Natural killer cell treated with Interleukin-12 subunit alpha and Interleukin-12 subunit beta and Interleukin-15 and Interleukin-18, amount 100 ng/mL, for 72 hours (primary cell): ENCODE measurements around the gene NPY4R2. TPM values are rescaled to one million over a fixed set of nuclear protein-coding genes. Genes with fewer than 3 reads are reported as not detected.
"Not testable (repeated sequence)": the region's sequence is repeated elsewhere in the genome, so short reads cannot be mapped to it uniquely, and the experiment has no call there.

Experiments
- ATAC-seq, 2 donors: fragments of 150-1000 bp; cut with Tn5 transposase in 1 of 2; sonication (Bioruptor Pico), chemical (Tn5 transposase) in 1 of 2; 2 replicates each; pipeline ENCODE4 v1.10.0; 2021
- DNase-seq: peaks from one replicate; pipeline ENCODE4 v3.0.0; 2022; ENCODE audit warnings: low spot score
- H3K27ac Mint-ChIP-seq, 2 donors: 1 replicate in 1 of 2; 2 replicates in 1 of 2; pipeline ENCODE4 v1.8.0; 2022; ENCODE audit warnings: mixed read lengths in 2 of 2, mild to moderate bottlenecking in 1 of 2, moderate library complexity in 1 of 2
- H3K27me3 Mint-ChIP-seq, 2 donors: 1 replicate in 1 of 2; 2 replicates in 1 of 2; pipeline ENCODE4 v1.8.0; 2022; ENCODE audit warnings: mixed read lengths in 2 of 2
- H3K36me3 Mint-ChIP-seq: one replicate; pipeline ENCODE4 v1.8.0; 2022; ENCODE audit warnings: mixed read lengths
- H3K4me1 Mint-ChIP-seq, 2 donors: 1 replicate in 1 of 2; 2 replicates in 1 of 2; pipeline ENCODE4 v1.8.0; 2022; ENCODE audit warnings: low read depth in 2 of 2, mixed read lengths in 2 of 2, mild to moderate bottlenecking in 1 of 2
- H3K4me3 Mint-ChIP-seq: one replicate; pipeline ENCODE4 v1.8.0; 2022; ENCODE audit warnings: mixed read lengths
- H3K9me3 Mint-ChIP-seq: 2 replicates; pipeline ENCODE4 v1.8.0; 2022; ENCODE audit warnings: mixed read lengths
- total RNA-seq, 2 donors: library from RNA; stranded (reverse); gene quantifications; one replicate each; pipeline ENCODE4 v1.2.3, GENCODE V29; 2022

The NPY4R2 gene
- total RNA-seq, 2 donors from 2014 or later = not detected

GRCh38 chr10:47943328-47943727 lies 24.9 kb downstream of the NPY4R2 start:
- peak in 1 of 2 donors; percentile 25 for ATAC-seq
- H3K4me3 Mint-ChIP-seq, H3K27me3 Mint-ChIP-seq, H3K4me1 Mint-ChIP-seq, H3K36me3 Mint-ChIP-seq, H3K9me3 Mint-ChIP-seq, DNase-seq, H3K27ac Mint-ChIP-seq: not testable (repeated sequence)

- H3K4me3 Mint-ChIP-seq, H3K9me3 Mint-ChIP-seq, DNase-seq, H3K36me3 Mint-ChIP-seq, H3K27ac Mint-ChIP-seq, H3K27me3 Mint-ChIP-seq, ATAC-seq, H3K4me1 Mint-ChIP-seq: not testable (repeated sequence)
Observed at GRCh38 chr10:47947424-47947823, 29.0 kb downstream of the NPY4R2 start.

- H3K27ac Mint-ChIP-seq, H3K4me1 Mint-ChIP-seq: not testable (repeated sequence)
Observed at GRCh38 chr10:47957158-47957557, 38.7 kb downstream of the NPY4R2 start.

GRCh38 chr10:47959677-47960076 lies 41.2 kb downstream of the NPY4R2 start:
- H3K4me1 Mint-ChIP-seq, DNase-seq, H3K9me3 Mint-ChIP-seq, H3K36me3 Mint-ChIP-seq, H3K27me3 Mint-ChIP-seq, H3K4me3 Mint-ChIP-seq, H3K27ac Mint-ChIP-seq: not testable (repeated sequence)
- peak in 1 of 2 donors; percentile 13 for ATAC-seq

More at GRCh38 chr10:47957158-47957557, 38.7 kb downstream of the NPY4R2 start:
- not testable (repeated sequence) for DNase-seq, H3K4me3 Mint-ChIP-seq, H3K36me3 Mint-ChIP-seq, ATAC-seq, H3K27me3 Mint-ChIP-seq, H3K9me3 Mint-ChIP-seq

- not testable (repeated sequence) for H3K27me3 Mint-ChIP-seq, H3K36me3 Mint-ChIP-seq, DNase-seq, H3K4me3 Mint-ChIP-seq, H3K9me3 Mint-ChIP-seq, H3K27ac Mint-ChIP-seq, H3K4me1 Mint-ChIP-seq
- peak in 1 of 2 donors; percentile 34 for ATAC-seq
Observed at GRCh38 chr10:47960699-47961098, 42.2 kb downstream of the NPY4R2 start.

- not testable (repeated sequence) for H3K36me3 Mint-ChIP-seq, H3K9me3 Mint-ChIP-seq, H3K27ac Mint-ChIP-seq, DNase-seq, H3K4me1 Mint-ChIP-seq, H3K27me3 Mint-ChIP-seq, H3K4me3 Mint-ChIP-seq
- peak in 1 of 2 donors; percentile 18 for ATAC-seq
Observed at GRCh38 chr10:47962785-47963184, 44.3 kb downstream of the NPY4R2 start.

- H3K4me1 Mint-ChIP-seq, ATAC-seq, H3K9me3 Mint-ChIP-seq, H3K4me3 Mint-ChIP-seq, H3K36me3 Mint-ChIP-seq, H3K27ac Mint-ChIP-seq, DNase-seq, H3K27me3 Mint-ChIP-seq: not testable (repeated sequence)
Observed at GRCh38 chr10:47964280-47965063, 46.0 kb downstream of the NPY4R2 start.

GRCh38 chr10:47968988-47969387 lies 50.5 kb downstream of the NPY4R2 start:
- not testable (repeated sequence) for H3K27me3 Mint-ChIP-seq, H3K4me3 Mint-ChIP-seq, H3K27ac Mint-ChIP-seq, H3K36me3 Mint-ChIP-seq, DNase-seq, H3K9me3 Mint-ChIP-seq, ATAC-seq, H3K4me1 Mint-ChIP-seq

GRCh38 chr10:47970047-47970446 lies 51.6 kb downstream of the NPY4R2 start:
- H3K9me3 Mint-ChIP-seq, H3K4me1 Mint-ChIP-seq, DNase-seq, H3K27me3 Mint-ChIP-seq, ATAC-seq, H3K4me3 Mint-ChIP-seq, H3K36me3 Mint-ChIP-seq, H3K27ac Mint-ChIP-seq: not testable (repeated sequence)

GRCh38 chr10:47971598-47971997 lies 53.1 kb downstream of the NPY4R2 start:
- not testable (repeated sequence) for H3K27me3 Mint-ChIP-seq, H3K27ac Mint-ChIP-seq, DNase-seq, H3K4me3 Mint-ChIP-seq, ATAC-seq, H3K36me3 Mint-ChIP-seq, H3K4me1 Mint-ChIP-seq, H3K9me3 Mint-ChIP-seq

- H3K9me3 Mint-ChIP-seq, H3K27ac Mint-ChIP-seq, H3K27me3 Mint-ChIP-seq, H3K4me3 Mint-ChIP-seq, H3K36me3 Mint-ChIP-seq, H3K4me1 Mint-ChIP-seq, DNase-seq: not testable (repeated sequence)
- peak in 1 of 2 donors; percentile 25 for ATAC-seq
Observed at GRCh38 chr10:47972077-47972476, 53.6 kb downstream of the NPY4R2 start.

Other genes starting within 250 kb of the NPY4R2 start
- not detected for gene SYT15B, start 155.1 kb upstream of the NPY4R2 start, total RNA-seq
- gene FAM25C, start 81.1 kb downstream of the NPY4R2 start, total RNA-seq = not detected